ENCODE measurements around the gene NLRC5.

Gene NLRC5

DNA sequence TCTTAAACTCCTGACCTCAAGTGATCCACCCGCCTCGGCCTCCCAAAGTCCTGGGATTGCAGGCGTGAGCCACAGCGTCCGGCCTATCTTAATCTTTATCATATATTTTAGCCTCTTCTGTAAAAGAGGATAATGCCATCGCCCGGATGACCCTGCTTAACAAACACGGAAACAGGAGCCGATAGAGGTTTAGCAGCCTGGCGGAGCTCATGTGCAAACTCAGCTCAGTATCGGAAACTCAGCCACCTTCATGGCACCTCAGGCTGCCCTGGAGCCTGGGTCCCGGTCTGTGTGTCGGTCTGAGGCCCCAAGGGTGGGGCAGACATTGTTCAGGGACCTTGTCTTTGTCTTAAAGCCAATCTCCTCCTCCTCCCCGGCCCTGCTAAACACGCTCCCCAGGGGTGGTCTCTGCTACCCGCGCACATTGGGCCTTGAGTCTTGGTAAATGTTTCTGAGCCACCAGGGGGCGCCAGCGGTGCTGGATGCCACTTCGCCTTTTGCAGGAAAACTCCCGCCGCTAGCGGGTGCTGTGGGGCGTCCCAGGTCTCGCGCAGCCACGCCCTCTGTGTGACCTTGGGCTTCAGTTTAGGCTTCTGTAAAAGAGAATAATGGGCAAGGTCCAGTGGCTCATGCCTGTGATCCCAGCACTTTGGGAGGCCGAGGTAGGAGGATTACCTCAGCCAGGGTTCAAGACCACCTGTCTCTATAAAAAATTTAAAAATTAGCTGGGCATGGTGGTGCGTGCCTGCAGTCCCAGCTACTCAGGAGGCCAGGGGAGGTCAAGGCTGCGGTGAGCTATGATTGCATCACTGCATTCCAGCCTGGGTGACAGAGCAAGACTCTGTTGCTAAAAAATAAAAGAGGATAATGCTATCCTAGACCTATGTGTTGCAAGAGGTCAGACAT is 24.9 kb upstream of the NLRC5 start:
- Histone ChIP-seq H2BK120ac (ENCODE audit: low read depth, low read length) (no peak overlapping the region), H4K8ac (ENCODE audit: low read length) (peak overlapping the region; percentile 45), H2BK15ac (ENCODE audit: low read depth, poor library complexity, severe bottlenecking) (peak overlapping the region; percentile 96), H3K79me1 (replicated peaks; ENCODE audit: low read length, poor library complexity, severe bottlenecking) (no peaks in the 10 kb centered on the region), H3K9me3 (ENCODE audit: control insufficient read depth, low read length) (no peaks in the 10 kb centered on the region), H3K4ac (ENCODE audit: low read depth in 1 of 2, low read length in 2 of 2) (no peak overlapping the region), H2AK5ac (ENCODE audit: low read length, severe bottlenecking) (peak overlapping the region; percentile 29), H4K91ac (ENCODE audit: low read length) (no peak overlapping the region), H3K4me2 (ENCODE audit: low read length, poor library complexity, severe bottlenecking) (no peak overlapping the region), H3K18ac (ENCODE audit: low read depth in 1 of 2, low read length in 2 of 2) (peak overlapping the region; percentile 55 to 56), H2BK12ac (ENCODE audit: low read length in 2 of 2) (peak overlapping the region; percentile 3 to 77), H3K27me3 (ENCODE audit: control insufficient read depth in 1 of 2, insufficient read depth in 1 of 2, low read length in 2 of 2) (no peaks in the 10 kb centered on the region), H2BK5ac (ENCODE audit: low read depth, low read length, poor library complexity, severe bottlenecking) (no peak overlapping the region), H3K9ac (ENCODE audit: low read length) (peak overlapping the region; percentile 57), H3K27ac (ENCODE audit: low read length, poor library complexity, severe bottlenecking) (no peak overlapping the region), H2AFZ (ENCODE audit: low read depth, low read length) (no peak overlapping the region), H3K4me1 (ENCODE audit: control insufficient read depth, insufficient read depth, low read depth, low read length) (peaks cover 8% of the 10 kb centered on the region), H3K36me3 (ENCODE audit: control insufficient read depth in 1 of 2, insufficient read depth in 2 of 2, low read depth in 1 of 2, low read length in 2 of 2) (peaks cover 0 to 3% of the 10 kb centered on the region in 2 experiments), H3K14ac (ENCODE audit: low read length in 2 of 2) (no peak overlapping the region), H3K4me3 (ENCODE audit: insufficient read depth in 1 of 2, low read depth in 1 of 2, low read length in 2 of 2) (peak overlapping the region in 1 of 2 experiments; percentile 18), H3K23ac (ENCODE audit: low read length in 2 of 2) (no peak overlapping the region)
- DNase-seq = peak; percentile 88
- 48% methylated on average over 30 of the region's 30 CpGs for WGBS

DNA sequence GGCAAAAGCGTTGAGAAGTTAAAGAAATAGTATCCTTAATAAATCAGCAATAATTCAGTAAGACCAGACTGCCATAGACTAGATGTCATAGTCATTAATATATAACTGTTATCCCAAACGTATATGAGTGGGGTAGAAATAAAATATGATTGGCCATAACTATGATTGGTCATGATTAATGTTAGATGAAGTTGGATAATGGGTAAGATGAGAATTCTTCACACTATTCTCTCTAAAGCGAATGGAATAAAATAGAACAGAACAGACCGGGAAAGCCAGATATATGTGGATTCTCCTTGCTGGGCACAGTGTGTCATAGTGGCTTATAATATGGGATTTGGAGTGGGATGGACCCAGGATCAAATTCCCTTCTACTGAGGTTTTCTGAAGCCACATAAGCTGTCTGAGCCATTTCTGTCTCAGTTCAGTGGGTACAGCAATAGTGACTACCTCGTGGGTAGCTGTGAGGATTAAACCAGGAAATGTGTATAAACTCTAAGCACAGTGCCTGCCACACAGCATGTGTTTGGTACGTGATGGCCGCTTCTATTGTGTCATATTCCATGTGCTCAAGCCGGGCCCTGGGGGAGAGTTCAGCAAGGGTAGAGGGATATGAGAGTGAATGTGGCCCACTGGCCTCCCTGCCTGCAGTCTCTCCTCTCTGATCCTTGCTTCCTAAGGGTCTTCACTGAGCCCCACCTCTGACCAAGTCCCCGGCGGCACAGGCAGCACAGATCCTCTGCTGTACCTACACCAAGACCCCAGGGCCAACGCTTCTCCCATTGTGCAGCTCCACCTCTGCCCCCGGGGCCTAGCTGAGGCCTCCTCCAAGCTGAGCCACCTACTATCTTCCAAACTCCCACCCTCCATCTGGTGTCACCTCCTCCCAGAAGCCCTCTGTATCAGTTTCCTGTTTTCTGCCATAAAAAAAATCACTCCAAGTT is 23.9 kb upstream of the NLRC5 start:
- Histone ChIP-seq H3K27me3 (ENCODE audit: control insufficient read depth in 1 of 2, insufficient read depth in 1 of 2, low read length in 2 of 2) (peaks cover 0 to 2% of the 10 kb centered on the region in 2 experiments), H3K4me3 (ENCODE audit: insufficient read depth in 1 of 2, low read depth in 1 of 2, low read length in 2 of 2) (no peak overlapping the region), H3K14ac (ENCODE audit: low read length in 2 of 2) (peak overlapping the region in 1 of 2 experiments; percentile 61), H3K36me3 (ENCODE audit: control insufficient read depth in 1 of 2, insufficient read depth in 2 of 2, low read depth in 1 of 2, low read length in 2 of 2) (peaks cover 0 to 3% of the 10 kb centered on the region in 2 experiments), H3K4me2 (ENCODE audit: low read length, poor library complexity, severe bottlenecking) (no peak overlapping the region), H2BK5ac (ENCODE audit: low read depth, low read length, poor library complexity, severe bottlenecking) (no peak overlapping the region), H3K4me1 (ENCODE audit: control insufficient read depth, insufficient read depth, low read depth, low read length) (peaks cover 8% of the 10 kb centered on the region), H3K79me1 (replicated peaks; ENCODE audit: low read length, poor library complexity, severe bottlenecking) (no peaks in the 10 kb centered on the region), H3K9ac (ENCODE audit: low read length) (peak overlapping the region; percentile 40), H2BK12ac (ENCODE audit: low read length in 2 of 2) (peak overlapping the region; percentile 59 to 85), H3K9me3 (ENCODE audit: control insufficient read depth, low read length) (no peaks in the 10 kb centered on the region), H3K23ac (ENCODE audit: low read length in 2 of 2) (peak overlapping the region in 1 of 2 experiments; percentile 73), H2AK5ac (ENCODE audit: low read length, severe bottlenecking) (peak overlapping the region; percentile 47), H3K18ac (ENCODE audit: low read depth in 1 of 2, low read length in 2 of 2) (peak overlapping the region; percentile 78 to 84), H2AFZ (ENCODE audit: low read depth, low read length) (peak overlapping the region; percentile 32), H3K27ac (ENCODE audit: low read length, poor library complexity, severe bottlenecking) (peak overlapping the region; percentile 9), H4K91ac (ENCODE audit: low read length) (peak overlapping the region; percentile 3), H4K8ac (ENCODE audit: low read length) (peak overlapping the region; percentile 83), H2BK15ac (ENCODE audit: low read depth, poor library complexity, severe bottlenecking) (no peak overlapping the region), H2BK120ac (ENCODE audit: low read depth, low read length) (peak overlapping the region; percentile 1), H3K4ac (ENCODE audit: low read depth in 1 of 2, low read length in 2 of 2) (peak overlapping the region; percentile 1 to 14)
- WGBS = 76% methylated on average over 9 of the region's 12 CpGs
- DNase-seq = peak; percentile 42

DNA sequence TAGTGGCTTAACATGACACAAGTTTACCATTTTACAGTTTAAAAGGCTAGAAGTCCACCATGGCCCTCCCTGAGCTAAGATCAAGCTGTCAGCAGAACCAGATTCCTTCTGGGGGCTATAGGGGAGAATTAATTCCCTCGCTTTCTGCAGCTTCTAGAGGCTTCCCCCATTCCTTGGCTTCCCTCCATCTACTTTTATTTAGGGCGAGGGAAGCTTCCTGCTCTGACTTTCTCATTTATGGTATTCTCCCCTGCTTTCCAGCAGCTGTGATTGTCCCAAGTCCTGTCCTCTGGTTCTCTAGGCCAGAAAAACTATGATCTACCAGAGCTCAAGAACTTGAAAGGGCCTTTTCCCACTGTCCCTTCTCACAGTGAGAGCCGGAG is 23.3 kb upstream of the NLRC5 start:
- Histone ChIP-seq H3K4me2 (ENCODE audit: low read length, poor library complexity, severe bottlenecking) (no peak overlapping the region), H3K27ac (ENCODE audit: low read length, poor library complexity, severe bottlenecking) (no peak overlapping the region), H3K4me1 (ENCODE audit: control insufficient read depth, insufficient read depth, low read depth, low read length) (peaks cover 6% of the 10 kb centered on the region), H3K18ac (ENCODE audit: low read depth in 1 of 2, low read length in 2 of 2) (no peak overlapping the region), H2AFZ (ENCODE audit: low read depth, low read length) (no peak overlapping the region), H3K9ac (ENCODE audit: low read length) (peak overlapping the region; percentile 40), H4K8ac (ENCODE audit: low read length) (no peak overlapping the region), H3K14ac (ENCODE audit: low read length in 2 of 2) (no peak overlapping the region), H3K9me3 (ENCODE audit: control insufficient read depth, low read length) (no peaks in the 10 kb centered on the region), H2BK5ac (ENCODE audit: low read depth, low read length, poor library complexity, severe bottlenecking) (no peak overlapping the region), H2BK120ac (ENCODE audit: low read depth, low read length) (peak overlapping the region; percentile 1), H3K79me1 (replicated peaks; ENCODE audit: low read length, poor library complexity, severe bottlenecking) (no peaks in the 10 kb centered on the region), H3K4ac (ENCODE audit: low read depth in 1 of 2, low read length in 2 of 2) (peak overlapping the region in 1 of 2 experiments; percentile 14), H3K36me3 (ENCODE audit: control insufficient read depth in 1 of 2, insufficient read depth in 2 of 2, low read depth in 1 of 2, low read length in 2 of 2) (peaks cover 0 to 3% of the 10 kb centered on the region in 2 experiments), H2BK12ac (ENCODE audit: low read length in 2 of 2) (no peak overlapping the region), H3K23ac (ENCODE audit: low read length in 2 of 2) (peak overlapping the region in 1 of 2 experiments; percentile 31), H3K27me3 (ENCODE audit: control insufficient read depth in 1 of 2, insufficient read depth in 1 of 2, low read length in 2 of 2) (peaks cover 0 to 7% of the 10 kb centered on the region in 2 experiments), H2AK5ac (ENCODE audit: low read length, severe bottlenecking) (peak overlapping the region; percentile 26), H3K4me3 (ENCODE audit: insufficient read depth in 1 of 2, low read depth in 1 of 2, low read length in 2 of 2) (no peak overlapping the region), H4K91ac (ENCODE audit: low read length) (no peak overlapping the region), H2BK15ac (ENCODE audit: low read depth, poor library complexity, severe bottlenecking) (no peak overlapping the region)
- DNase-seq = no peak
- 88% methylated on average over 3 of the region's 3 CpGs for WGBS
